Measurements from ENCODE around the gene MS4A14. TPM values are rescaled to one million over a fixed set of nuclear protein-coding genes. Genes with fewer than 3 reads are reported as not detected.

Gene MS4A14
- total and polyA plus RNA-seq, 2 experiments from 2014 or later = not detected

DNA sequence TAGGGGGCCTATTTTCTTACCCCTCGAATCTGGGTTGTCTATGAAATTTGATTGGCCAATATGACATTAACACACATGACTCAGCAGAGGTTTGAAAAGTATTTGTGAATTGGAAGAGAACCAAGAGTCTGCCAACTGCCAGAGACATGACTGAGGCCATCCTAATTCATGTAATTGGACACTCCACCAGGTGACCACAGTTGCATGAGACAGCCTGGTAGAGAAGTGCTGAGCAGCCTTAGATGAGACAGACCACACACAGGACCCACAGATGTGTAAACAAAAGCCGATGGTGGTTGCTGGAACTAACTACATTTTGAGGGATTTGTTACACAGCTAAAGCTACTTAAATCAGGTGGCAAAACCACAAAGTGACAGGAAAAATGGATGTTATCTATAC, 32.3 kb downstream of the MS4A14 start:
- Mint-ChIP-seq H3K4me3 (no peak overlapping the region), H3K27ac (no peak overlapping the region), H3K4me1 (no peaks in the 10 kb centered on the region), H3K36me3 (ENCODE audit: low read depth) (no peaks in the 10 kb centered on the region), H3K9me3 (no peaks in the 10 kb centered on the region), H3K27me3 (ENCODE audit: insufficient read depth, low read depth, poor library complexity) (no peaks in the 10 kb centered on the region)
- Histone ChIP-seq H3K79me2 (replicated peaks; ENCODE audit: insufficient read depth) (no peaks in the 10 kb centered on the region), H4K20me1 (replicated peaks; ENCODE audit: insufficient read depth) (no peaks in the 10 kb centered on the region), H3K4me1 (ENCODE audit: insufficient read depth) (no peaks in the 10 kb centered on the region), H3K4me3 (no peak overlapping the region), H3F3A (replicated peaks; ENCODE audit: low read depth) (no peaks in the 10 kb centered on the region), H3K9me2 (ENCODE audit: insufficient read depth) (peaks cover 3% of the 10 kb centered on the region; the same call in 1 of the 2 replicates), H3K27ac (ENCODE audit: low read depth) (no peak overlapping the region), H3K4me2 (no peak overlapping the region), H2AFZ (no peak overlapping the region), H3K36me3 (ENCODE audit: insufficient read depth) (no peaks in the 10 kb centered on the region), H3K27me3 (ENCODE audit: insufficient read depth) (no peaks in the 10 kb centered on the region)
- no peak for DNase-seq (ENCODE audit: low spot score)
- TF ChIP-seq, protein P1, sequence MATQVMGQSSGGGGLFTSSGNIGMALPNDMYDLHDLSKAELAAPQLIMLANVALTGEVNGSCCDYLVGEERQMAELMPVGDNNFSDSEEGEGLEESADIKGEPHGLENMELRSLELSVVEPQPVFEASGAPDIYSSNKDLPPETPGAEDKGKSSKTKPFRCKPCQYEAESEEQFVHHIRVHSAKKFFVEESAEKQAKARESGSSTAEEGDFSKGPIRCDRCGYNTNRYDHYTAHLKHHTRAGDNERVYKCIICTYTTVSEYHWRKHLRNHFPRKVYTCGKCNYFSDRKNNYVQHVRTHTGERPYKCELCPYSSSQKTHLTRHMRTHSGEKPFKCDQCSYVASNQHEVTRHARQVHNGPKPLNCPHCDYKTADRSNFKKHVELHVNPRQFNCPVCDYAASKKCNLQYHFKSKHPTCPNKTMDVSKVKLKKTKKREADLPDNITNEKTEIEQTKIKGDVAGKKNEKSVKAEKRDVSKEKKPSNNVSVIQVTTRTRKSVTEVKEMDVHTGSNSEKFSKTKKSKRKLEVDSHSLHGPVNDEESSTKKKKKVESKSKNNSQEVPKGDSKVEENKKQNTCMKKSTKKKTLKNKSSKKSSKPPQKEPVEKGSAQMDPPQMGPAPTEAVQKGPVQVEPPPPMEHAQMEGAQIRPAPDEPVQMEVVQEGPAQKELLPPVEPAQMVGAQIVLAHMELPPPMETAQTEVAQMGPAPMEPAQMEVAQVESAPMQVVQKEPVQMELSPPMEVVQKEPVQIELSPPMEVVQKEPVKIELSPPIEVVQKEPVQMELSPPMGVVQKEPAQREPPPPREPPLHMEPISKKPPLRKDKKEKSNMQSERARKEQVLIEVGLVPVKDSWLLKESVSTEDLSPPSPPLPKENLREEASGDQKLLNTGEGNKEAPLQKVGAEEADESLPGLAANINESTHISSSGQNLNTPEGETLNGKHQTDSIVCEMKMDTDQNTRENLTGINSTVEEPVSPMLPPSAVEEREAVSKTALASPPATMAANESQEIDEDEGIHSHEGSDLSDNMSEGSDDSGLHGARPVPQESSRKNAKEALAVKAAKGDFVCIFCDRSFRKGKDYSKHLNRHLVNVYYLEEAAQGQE (IDR thresholded peaks at IDR 0.05; ENCODE audit: unreplicated experiment) = no peak
- TF ChIP-seq POLR2AphosphoS5 (IDR thresholded peaks at IDR 0.05; ENCODE audit: low read depth) = no peak
- TF ChIP-seq, protein P2, sequence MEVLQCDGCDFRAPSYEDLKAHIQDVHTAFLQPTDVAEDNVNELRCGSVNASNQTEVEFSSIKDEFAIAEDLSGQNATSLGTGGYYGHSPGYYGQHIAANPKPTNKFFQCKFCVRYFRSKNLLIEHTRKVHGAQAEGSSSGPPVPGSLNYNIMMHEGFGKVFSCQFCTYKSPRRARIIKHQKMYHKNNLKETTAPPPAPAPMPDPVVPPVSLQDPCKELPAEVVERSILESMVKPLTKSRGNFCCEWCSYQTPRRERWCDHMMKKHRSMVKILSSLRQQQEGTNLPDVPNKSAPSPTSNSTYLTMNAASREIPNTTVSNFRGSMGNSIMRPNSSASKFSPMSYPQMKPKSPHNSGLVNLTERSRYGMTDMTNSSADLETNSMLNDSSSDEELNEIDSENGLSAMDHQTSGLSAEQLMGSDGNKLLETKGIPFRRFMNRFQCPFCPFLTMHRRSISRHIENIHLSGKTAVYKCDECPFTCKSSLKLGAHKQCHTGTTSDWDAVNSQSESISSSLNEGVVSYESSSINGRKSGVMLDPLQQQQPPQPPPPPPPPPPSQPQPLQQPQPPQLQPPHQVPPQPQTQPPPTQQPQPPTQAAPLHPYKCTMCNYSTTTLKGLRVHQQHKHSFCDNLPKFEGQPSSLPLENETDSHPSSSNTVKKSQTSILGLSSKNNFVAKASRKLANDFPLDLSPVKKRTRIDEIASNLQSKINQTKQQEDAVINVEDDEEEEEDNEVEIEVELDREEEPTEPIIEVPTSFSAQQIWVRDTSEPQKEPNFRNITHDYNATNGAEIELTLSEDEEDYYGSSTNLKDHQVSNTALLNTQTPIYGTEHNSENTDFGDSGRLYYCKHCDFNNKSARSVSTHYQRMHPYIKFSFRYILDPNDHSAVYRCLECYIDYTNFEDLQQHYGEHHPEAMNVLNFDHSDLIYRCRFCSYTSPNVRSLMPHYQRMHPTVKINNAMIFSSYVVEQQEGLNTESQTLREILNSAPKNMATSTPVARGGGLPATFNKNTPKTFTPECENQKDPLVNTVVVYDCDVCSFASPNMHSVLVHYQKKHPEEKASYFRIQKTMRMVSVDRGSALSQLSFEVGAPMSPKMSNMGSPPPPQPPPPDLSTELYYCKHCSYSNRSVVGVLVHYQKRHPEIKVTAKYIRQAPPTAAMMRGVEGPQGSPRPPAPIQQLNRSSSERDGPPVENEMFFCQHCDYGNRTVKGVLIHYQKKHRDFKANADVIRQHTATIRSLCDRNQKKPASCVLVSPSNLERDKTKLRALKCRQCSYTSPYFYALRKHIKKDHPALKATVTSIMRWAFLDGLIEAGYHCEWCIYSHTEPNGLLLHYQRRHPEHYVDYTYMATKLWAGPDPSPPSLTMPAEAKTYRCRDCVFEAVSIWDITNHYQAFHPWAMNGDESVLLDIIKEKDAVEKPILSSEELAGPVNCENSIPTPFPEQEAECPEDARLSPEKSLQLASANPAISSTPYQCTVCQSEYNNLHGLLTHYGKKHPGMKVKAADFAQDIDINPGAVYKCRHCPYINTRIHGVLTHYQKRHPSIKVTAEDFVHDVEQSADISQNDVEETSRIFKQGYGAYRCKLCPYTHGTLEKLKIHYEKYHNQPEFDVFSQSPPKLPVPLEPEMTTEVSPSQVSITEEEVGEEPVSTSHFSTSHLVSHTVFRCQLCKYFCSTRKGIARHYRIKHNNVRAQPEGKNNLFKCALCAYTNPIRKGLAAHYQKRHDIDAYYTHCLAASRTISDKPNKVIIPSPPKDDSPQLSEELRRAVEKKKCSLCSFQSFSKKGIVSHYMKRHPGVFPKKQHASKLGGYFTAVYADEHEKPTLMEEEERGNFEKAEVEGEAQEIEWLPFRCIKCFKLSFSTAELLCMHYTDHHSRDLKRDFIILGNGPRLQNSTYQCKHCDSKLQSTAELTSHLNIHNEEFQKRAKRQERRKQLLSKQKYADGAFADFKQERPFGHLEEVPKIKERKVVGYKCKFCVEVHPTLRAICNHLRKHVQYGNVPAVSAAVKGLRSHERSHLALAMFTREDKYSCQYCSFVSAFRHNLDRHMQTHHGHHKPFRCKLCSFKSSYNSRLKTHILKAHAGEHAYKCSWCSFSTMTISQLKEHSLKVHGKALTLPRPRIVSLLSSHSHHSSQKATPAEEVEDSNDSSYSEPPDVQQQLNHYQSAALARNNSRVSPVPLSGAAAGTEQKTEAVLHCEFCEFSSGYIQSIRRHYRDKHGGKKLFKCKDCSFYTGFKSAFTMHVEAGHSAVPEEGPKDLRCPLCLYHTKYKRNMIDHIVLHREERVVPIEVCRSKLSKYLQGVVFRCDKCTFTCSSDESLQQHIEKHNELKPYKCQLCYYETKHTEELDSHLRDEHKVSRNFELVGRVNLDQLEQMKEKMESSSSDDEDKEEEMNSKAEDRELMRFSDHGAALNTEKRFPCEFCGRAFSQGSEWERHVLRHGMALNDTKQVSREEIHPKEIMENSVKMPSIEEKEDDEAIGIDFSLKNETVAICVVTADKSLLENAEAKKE (CRISPR knock-in tag; IDR thresholded peaks at IDR 0.05) = no peak
- TF ChIP-seq JUNB (IDR thresholded peaks at IDR 0.05; ENCODE audit: unreplicated experiment) = no peak
- TF ChIP-seq EZH2phosphoT487 (IDR thresholded peaks at IDR 0.05; ENCODE audit: unreplicated experiment) = no peak
- TF ChIP-seq CREB1 (CRISPR knock-in tag; IDR thresholded peaks at IDR 0.05; ENCODE audit: low read depth) = no peak
- ATAC-seq = no peak
